Calu3 (cell line): ENCODE data around the gene ACP4. TPM values are rescaled to one million over a fixed set of nuclear protein-coding genes. Genes with fewer than 3 reads are reported as not detected.

Source experiments
- BruUV-seq: library from RNA; stranded (reverse); fragments of 400-500 nt; replicated peaks from 2 replicates; lab custom pipeline; 2021; lab: Mats Ljungman, UMichigan
- CTCF ChIA-PET: fragments of 300-600 bp; sonication (Branson Sonifier 250); formaldehyde crosslinking; loops from one replicate; lab custom pipeline; 2022; ENCODE audit warnings: antibody characterized with exemption; lab: Charles Lee
- DNase-seq: peaks from one replicate; pipeline ENCODE4 v3.0.0; 2022
- H3K27ac Mint-ChIP-seq: one replicate; pipeline ENCODE4 v1.8.0; 2022; ENCODE audit warnings: mixed read lengths; ENCODE audit not compliant: unreplicated experiment
- H3K27me3 Mint-ChIP-seq: one replicate; pipeline ENCODE4 v1.8.0; 2022; ENCODE audit warnings: mixed read lengths; ENCODE audit not compliant: unreplicated experiment
- H3K36me3 Mint-ChIP-seq: one replicate; pipeline ENCODE4 v1.8.0; 2022; ENCODE audit warnings: mild to moderate bottlenecking, moderate library complexity, mixed read lengths; ENCODE audit not compliant: insufficient read depth, unreplicated experiment
- H3K4me1 Mint-ChIP-seq: one replicate; pipeline ENCODE4 v1.8.0; 2022; ENCODE audit warnings: mild to moderate bottlenecking, low read depth, mixed read lengths; ENCODE audit not compliant: unreplicated experiment
- H3K4me3 Mint-ChIP-seq: one replicate; pipeline ENCODE4 v1.8.0; 2022; ENCODE audit warnings: mild to moderate bottlenecking, low read depth, moderate library complexity, mixed read lengths; ENCODE audit not compliant: unreplicated experiment
- H3K9me3 Mint-ChIP-seq: one replicate; pipeline ENCODE4 v1.8.0; 2022; ENCODE audit warnings: low read depth, mixed read lengths; ENCODE audit not compliant: unreplicated experiment
- intact Hi-C: fragments of 100-400 bp; cut with micrococcal nuclease; formaldehyde crosslinking; loops from one replicate; pipeline ENCODE4 v1.10.0; 2022; ENCODE audit not compliant: unreplicated experiment
- total RNA-seq: library from RNA; stranded (reverse); gene quantifications from 2 replicates; pipeline ENCODE4 v1.2.3, GENCODE V29; 2022
- TF ChIP-seq, protein P1 (sequence below): fragments of 200-600 bp; IDR thresholded peaks from one replicate; pipeline ENCODE4 v1.8.0; 2022; ENCODE audit warnings: antibody characterized with exemption; ENCODE audit not compliant: unreplicated experiment

Gene ACP4
- total RNA-seq, 1 experiment from 2014 or later: not detected

DNA sequence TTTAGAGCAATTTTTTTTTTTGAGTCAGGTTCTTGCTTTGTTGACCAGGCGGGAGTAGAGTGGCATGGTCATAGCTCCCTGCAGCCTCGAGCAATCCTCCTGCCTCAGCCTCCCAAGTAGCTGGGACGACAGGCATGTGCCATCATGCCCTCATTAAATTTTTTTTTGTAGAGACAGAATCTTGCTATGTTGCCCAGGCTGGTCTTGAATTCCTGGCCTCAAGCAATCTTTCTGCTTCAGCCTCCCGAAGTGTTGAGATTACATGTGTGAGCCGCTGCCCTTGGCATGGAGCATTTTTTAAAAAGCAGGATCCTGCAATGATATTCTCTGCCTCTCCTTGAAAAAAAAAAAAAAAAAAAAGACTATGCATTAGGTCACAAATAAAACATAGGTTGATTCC, 14.1 kb upstream of the ACP4 start:
- Mint-ChIP-seq H3K27ac (no peak overlapping the region), H3K27me3 (peaks cover 82% of the 10 kb centered on the region), H3K4me3 (no peak overlapping the region), H3K9me3 (peaks cover 3% of the 10 kb centered on the region), H3K36me3 (peaks cover 5% of the 10 kb centered on the region), H3K4me1 (peaks cover 19% of the 10 kb centered on the region)
- intact Hi-C loops: no loop called here
- BruUV-seq: no TSS peak
- DNase-seq: no peak
- TF ChIP-seq, protein P1, sequence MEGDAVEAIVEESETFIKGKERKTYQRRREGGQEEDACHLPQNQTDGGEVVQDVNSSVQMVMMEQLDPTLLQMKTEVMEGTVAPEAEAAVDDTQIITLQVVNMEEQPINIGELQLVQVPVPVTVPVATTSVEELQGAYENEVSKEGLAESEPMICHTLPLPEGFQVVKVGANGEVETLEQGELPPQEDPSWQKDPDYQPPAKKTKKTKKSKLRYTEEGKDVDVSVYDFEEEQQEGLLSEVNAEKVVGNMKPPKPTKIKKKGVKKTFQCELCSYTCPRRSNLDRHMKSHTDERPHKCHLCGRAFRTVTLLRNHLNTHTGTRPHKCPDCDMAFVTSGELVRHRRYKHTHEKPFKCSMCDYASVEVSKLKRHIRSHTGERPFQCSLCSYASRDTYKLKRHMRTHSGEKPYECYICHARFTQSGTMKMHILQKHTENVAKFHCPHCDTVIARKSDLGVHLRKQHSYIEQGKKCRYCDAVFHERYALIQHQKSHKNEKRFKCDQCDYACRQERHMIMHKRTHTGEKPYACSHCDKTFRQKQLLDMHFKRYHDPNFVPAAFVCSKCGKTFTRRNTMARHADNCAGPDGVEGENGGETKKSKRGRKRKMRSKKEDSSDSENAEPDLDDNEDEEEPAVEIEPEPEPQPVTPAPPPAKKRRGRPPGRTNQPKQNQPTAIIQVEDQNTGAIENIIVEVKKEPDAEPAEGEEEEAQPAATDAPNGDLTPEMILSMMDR: no peak
- CTCF ChIA-PET: interaction anchor here (0.7 kb wide), 1 partner anchor 272 kb away, joined by 3 read pairs; no protein-coding TSS in a partner anchor

DNA sequence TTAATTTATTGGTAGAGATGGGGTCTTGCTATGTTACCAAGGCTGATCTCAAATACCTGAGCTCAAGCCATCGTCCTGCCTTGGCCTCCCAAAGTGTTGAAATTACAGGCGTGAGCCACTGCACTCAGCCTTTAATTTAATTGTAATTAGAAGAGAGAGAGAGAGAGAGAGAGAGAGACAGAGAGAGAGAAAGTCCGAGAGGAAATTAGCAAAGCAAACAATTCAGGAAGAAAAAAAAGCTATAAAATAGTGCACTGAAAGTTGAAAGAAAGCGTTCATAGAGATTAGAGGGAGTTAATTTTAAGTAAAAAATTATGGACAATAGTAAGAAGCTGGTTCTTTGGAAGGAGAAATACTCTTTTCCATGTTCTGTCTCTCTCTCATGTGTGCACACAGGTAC, 13.0 kb upstream of the ACP4 start:
- peaks cover 19% of the 10 kb centered on the region for H3K4me1 Mint-ChIP-seq
- no peak overlapping the region for H3K27ac Mint-ChIP-seq
- no peak for DNase-seq
- H3K36me3 Mint-ChIP-seq: peaks cover 5% of the 10 kb centered on the region
- intact Hi-C loops: no loop called here
- H3K9me3 Mint-ChIP-seq: peaks cover 3% of the 10 kb centered on the region
- TF ChIP-seq, protein P1: no peak
- CTCF ChIA-PET: interaction anchor here (0.6 to 1.0 kb wide), 4 partner anchors 11 to 292 kb away, joined by 3 to 5 read pairs (median 4); no protein-coding TSS in a partner anchor
- H3K4me3 Mint-ChIP-seq: no peak overlapping the region
- peaks cover 94% of the 10 kb centered on the region for H3K27me3 Mint-ChIP-seq
- BruUV-seq: no TSS peak

DNA sequence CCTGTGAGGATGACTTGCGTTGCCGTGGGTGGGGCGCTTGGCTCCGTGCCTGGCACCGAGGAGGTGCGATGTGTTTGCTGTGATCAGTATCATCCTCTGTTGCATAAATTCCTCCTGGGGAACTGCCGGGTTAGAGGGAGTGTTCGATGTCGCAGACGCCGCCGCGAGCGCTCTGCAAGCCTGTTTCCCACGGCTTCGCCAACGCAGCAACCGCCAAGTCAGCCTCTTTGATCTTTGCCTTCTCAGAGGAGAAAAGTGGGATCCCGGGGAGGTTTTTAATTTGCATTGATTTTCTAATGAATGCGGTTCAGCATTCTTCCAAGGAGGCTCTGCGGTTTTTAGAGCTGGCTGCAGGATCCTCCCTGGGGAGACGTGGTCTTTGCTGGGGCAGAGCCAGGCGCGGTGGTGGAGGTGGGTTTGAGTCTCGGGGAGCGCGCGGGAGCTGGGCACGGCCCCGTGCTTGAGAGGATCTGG, 12.3 kb upstream of the ACP4 start:
- DNase-seq: no peak
- peaks cover 19% of the 10 kb centered on the region for H3K4me1 Mint-ChIP-seq
- BruUV-seq: no TSS peak
- H3K9me3 Mint-ChIP-seq: peaks cover 3% of the 10 kb centered on the region
- no peak overlapping the region for H3K4me3 Mint-ChIP-seq
- peaks cover 5% of the 10 kb centered on the region for H3K36me3 Mint-ChIP-seq
- no peak overlapping the region for H3K27ac Mint-ChIP-seq
- CTCF ChIA-PET: interaction anchor here (0.6 to 1.3 kb wide), 4 partner anchors 12 to 421 kb away, joined by 3 to 5 read pairs (median 3); no protein-coding TSS in a partner anchor
- peaks cover 100% of the 10 kb centered on the region for H3K27me3 Mint-ChIP-seq
- intact Hi-C loops: no loop called here
- TF ChIP-seq, protein P1: no peak

DNA sequence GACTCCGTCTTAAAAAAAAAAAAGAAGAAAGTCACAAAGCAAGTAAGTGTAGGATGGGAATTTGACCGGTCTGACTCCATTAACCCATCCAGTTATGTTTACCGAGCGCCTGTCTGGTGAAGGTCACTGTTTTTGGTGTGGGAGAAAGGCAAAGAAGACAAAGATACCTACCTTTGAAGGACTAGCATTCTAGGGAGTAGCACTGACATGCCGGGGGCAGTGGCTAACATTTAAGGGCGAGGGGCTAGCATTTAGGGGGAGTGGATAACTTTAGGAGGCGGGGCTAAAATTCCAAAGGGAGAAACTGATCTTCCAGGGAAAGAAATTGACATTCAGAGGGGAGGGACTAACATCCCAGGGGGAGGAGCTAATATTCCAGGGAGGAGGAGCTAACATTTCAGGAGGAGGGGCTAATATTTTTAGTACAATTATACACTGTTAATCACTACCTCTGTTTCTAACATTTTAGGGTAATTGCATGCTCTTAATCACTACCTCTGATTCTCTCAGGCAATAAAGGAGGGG, 11.2 kb upstream of the ACP4 start:
- TF ChIP-seq, protein P1: no peak
- CTCF ChIA-PET: interaction anchor here (0.9 to 1.3 kb wide), 3 partner anchors 54 to 422 kb away, joined by 3 to 7 read pairs (median 3); no protein-coding TSS in a partner anchor
- H3K4me1 Mint-ChIP-seq: peaks cover 19% of the 10 kb centered on the region
- H3K9me3 Mint-ChIP-seq: peaks cover 3% of the 10 kb centered on the region
- H3K4me3 Mint-ChIP-seq: no peak overlapping the region
- H3K36me3 Mint-ChIP-seq: peaks cover under 1% of the 10 kb centered on the region
- H3K27me3 Mint-ChIP-seq: peaks cover 99% of the 10 kb centered on the region
- no TSS peak for BruUV-seq
- intact Hi-C loops: no loop called here
- H3K27ac Mint-ChIP-seq: no peak overlapping the region
- no peak for DNase-seq
